Testis (tissue), 2 donors: ENCODE measurements around the gene ATXN7L1.

Source experiments
- POLR2A ChIP-seq: fragments of 450-650 bp; IDR thresholded peaks from one replicate; pipeline ENCODE4 v1.6.1; 2017; ENCODE audit warnings: antibody characterized with exemption, mild to moderate bottlenecking, moderate library complexity
- TF ChIP-seq, protein P1 (sequence below), 3 experiments: fragments of 450-650 bp in 2 of 3; fragments of 200-600 bp in 1 of 3; sonication (generic) in 1 of 3; IDR thresholded peaks; one replicate each; pipeline ENCODE4 v1.5.1; 2016 to 2019; ENCODE audit warnings: antibody characterized with exemption in 3 of 3, mild to moderate bottlenecking in 2 of 3, moderate library complexity in 1 of 3

DNA sequence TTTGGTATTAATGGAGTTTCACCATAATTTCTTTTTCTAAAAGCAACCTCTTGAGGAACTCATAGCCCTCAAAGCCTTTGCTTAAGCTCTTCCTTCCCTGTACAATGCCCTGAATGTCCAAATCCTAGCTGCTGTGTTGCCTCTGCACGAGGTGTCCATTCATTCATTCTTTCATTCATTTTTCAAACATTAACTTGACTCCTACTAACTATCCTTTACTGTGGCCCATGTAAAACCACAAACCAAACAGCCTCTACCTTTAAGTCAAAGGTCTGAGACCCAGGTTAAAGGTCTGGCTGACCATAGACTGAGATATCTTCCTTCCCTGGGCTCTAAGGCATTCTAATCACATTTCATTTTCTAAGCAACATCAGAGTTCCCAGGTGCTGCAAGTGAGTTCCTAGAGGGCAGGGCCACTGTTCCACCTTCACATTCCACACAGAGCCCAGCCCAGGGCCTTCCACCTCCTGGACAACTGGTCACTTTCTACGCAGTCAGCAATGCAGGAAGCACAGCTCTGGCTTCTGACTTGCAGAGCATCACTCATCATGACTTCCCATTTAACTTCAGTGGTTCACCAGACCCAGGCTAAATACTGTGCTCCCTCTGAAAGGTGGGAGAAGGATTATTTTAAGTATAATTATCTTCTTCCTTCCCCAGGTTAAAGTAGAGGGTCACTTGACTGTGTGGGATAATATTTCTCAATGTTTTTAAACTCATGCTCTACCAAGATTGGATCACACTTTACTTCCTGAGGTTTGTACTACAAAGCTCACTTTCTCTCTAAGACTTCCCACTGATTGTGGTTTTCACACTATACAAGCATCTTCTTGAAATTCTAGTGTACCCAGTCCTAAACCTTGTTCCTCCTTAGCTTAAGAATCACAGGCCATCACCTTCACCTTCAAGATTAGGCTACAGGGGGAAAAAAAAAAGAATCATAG, 19.1 kb downstream of the ATXN7L1 start:
- TF ChIP-seq, protein P1, sequence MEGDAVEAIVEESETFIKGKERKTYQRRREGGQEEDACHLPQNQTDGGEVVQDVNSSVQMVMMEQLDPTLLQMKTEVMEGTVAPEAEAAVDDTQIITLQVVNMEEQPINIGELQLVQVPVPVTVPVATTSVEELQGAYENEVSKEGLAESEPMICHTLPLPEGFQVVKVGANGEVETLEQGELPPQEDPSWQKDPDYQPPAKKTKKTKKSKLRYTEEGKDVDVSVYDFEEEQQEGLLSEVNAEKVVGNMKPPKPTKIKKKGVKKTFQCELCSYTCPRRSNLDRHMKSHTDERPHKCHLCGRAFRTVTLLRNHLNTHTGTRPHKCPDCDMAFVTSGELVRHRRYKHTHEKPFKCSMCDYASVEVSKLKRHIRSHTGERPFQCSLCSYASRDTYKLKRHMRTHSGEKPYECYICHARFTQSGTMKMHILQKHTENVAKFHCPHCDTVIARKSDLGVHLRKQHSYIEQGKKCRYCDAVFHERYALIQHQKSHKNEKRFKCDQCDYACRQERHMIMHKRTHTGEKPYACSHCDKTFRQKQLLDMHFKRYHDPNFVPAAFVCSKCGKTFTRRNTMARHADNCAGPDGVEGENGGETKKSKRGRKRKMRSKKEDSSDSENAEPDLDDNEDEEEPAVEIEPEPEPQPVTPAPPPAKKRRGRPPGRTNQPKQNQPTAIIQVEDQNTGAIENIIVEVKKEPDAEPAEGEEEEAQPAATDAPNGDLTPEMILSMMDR (IDR thresholded peaks at IDR 0.05): no peak
- TF ChIP-seq POLR2A: no peak
